Mucosa of descending colon (tissue), 3 donors: ENCODE data around the gene CARF. TPM values are rescaled to one million over a fixed set of nuclear protein-coding genes. Genes with fewer than 3 reads are reported as not detected.

Experiments used
- ATAC-seq: fragments of 200-7000 bp; cut with Tn5 transposase; one replicate; pipeline ENCODE4 v1.9.1; 2020; ENCODE audit warnings: mild to moderate bottlenecking, moderate library complexity
- DNase-seq, 3 donors: peaks; one replicate each; pipeline ENCODE4 v3.0.0-alpha.2; 2020
- H3K36me3 ChIP-seq: fragments of 200-600 bp; one replicate; pipeline ENCODE4 v1.8.0; 2021; ENCODE audit warnings: low read depth, mild to moderate bottlenecking
- H3K4me1 ChIP-seq: fragments of 200-600 bp; one replicate; pipeline ENCODE4 v1.8.0; 2021; ENCODE audit warnings: low read depth, mild to moderate bottlenecking
- H3K4me3 ChIP-seq: fragments of 200-600 bp; one replicate; pipeline ENCODE4 v1.8.0; 2021; ENCODE audit warnings: mild to moderate bottlenecking
- H3K9me3 ChIP-seq: fragments of 200-600 bp; one replicate; pipeline ENCODE4 v1.8.0; 2021; ENCODE audit warnings: mild to moderate bottlenecking
- intact Hi-C, 2 donors: fragments of 100-400 bp; cut with DNase I in 1 of 2; cut with micrococcal nuclease in 1 of 2; formaldehyde crosslinking; loops; one replicate each; pipeline versions ENCODE4 v1.11.0 to v1.11.1; 2022; cut with DNase I, micrococcal nuclease
- total RNA-seq, 3 donors: library from RNA; stranded (reverse); fragmentation: NEBNext Ultra II Directional in 2 of 3; extraction: Animal tissue kit (Norgen Biotek cat#: 25700) in 2 of 3; gene quantifications; one replicate each; pipeline versions ENCODE4 v1.2.1 to v1.2.4, GENCODE V29; 2021 to 2023
- TF ChIP-seq, protein P1 (sequence below): fragments of 200-600 bp; IDR thresholded peaks from one replicate; pipeline ENCODE4 v1.8.0; 2022; ENCODE audit warnings: antibody characterized with exemption, mild to moderate bottlenecking
- donor health status: DM: no; HTN: no; CAD: no; lungs with moderate emphysema.
- donor health status: DM: no; HTN: no; CAD: no.
- donor health status: DM: no; HTN: yes; CAD: no.

The CARF gene
- total RNA-seq, 3 donors from 2014 or later, result 7.0 to 12.3 (median 9.8) TPM

DNA sequence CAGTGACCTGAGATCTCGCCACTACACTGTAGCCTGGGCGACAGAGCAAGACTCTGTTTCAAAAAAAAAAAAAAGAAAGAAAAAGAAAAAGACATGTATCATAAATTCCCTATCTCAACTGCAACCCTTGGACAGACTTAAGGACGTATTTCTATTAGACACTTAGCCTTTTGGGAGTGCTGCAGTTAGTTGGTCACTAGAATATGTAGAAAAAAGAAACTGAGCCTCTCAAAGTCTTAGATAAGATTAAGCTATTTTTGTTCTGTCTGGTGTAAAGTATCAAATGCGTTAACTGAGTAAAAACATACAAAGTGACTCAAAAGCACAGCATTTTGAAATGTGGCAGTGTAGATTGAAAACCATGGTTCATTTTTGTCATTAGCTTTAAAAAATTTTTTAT lies 109.9 kb downstream of the CARF start:
- intact Hi-C loops, result no loop called here
- DNase-seq (no peak), ATAC-seq (no peak)
- Histone ChIP-seq H3K9me3 (no peaks in the 10 kb centered on the region), H3K4me1 (peaks cover 21% of the 10 kb centered on the region), H3K4me3 (no peak overlapping the region), H3K36me3 (no peaks in the 10 kb centered on the region)
- TF ChIP-seq, protein P1, sequence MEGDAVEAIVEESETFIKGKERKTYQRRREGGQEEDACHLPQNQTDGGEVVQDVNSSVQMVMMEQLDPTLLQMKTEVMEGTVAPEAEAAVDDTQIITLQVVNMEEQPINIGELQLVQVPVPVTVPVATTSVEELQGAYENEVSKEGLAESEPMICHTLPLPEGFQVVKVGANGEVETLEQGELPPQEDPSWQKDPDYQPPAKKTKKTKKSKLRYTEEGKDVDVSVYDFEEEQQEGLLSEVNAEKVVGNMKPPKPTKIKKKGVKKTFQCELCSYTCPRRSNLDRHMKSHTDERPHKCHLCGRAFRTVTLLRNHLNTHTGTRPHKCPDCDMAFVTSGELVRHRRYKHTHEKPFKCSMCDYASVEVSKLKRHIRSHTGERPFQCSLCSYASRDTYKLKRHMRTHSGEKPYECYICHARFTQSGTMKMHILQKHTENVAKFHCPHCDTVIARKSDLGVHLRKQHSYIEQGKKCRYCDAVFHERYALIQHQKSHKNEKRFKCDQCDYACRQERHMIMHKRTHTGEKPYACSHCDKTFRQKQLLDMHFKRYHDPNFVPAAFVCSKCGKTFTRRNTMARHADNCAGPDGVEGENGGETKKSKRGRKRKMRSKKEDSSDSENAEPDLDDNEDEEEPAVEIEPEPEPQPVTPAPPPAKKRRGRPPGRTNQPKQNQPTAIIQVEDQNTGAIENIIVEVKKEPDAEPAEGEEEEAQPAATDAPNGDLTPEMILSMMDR, result no peak

GRCh38 chr2:203022751-203023150 lies 110.7 kb downstream of the CARF start:
- Histone ChIP-seq H3K9me3 (no peaks in the 10 kb centered on the region), H3K4me3 (no peak overlapping the region), H3K36me3 (no peaks in the 10 kb centered on the region), H3K4me1 (peaks cover 21% of the 10 kb centered on the region)
- TF ChIP-seq, protein P1, result no peak
- ATAC-seq, result no peak
- intact Hi-C loops, result no loop called here
- no peak for DNase-seq

DNA sequence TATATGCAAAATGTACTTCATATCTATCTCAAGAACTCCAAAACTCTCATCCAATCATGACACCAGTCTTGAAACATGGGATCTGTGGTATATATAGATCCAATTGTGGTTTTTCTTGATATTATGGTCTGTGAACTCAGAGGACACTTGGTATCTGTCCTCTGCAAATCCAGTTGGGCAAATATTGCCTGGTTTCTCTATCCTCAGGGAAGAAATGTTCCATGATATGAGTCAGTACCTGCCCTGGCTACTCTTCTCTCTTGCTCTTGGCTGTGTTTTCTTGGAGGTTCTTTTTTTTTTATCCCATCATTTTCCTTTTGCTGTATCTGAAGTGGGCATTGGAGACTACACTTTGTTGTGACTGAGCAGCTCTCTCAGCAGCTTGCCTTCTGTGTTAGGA lies 113.5 kb downstream of the CARF start:
- DNase-seq (no peak), ATAC-seq (peak; percentile 24)
- H3K36me3 ChIP-seq, result no peaks in the 10 kb centered on the region
- peaks cover 1% of the 10 kb centered on the region for H3K4me1 ChIP-seq
- H3K4me3 ChIP-seq, result no peak overlapping the region
- no peaks in the 10 kb centered on the region for H3K9me3 ChIP-seq
- intact Hi-C loops, result no loop called here
- TF ChIP-seq, protein P1, result no peak

GRCh38 chr2:203030545-203030944 lies 118.5 kb downstream of the CARF start:
- ATAC-seq (no peak), DNase-seq (no peak)
- Histone ChIP-seq H3K9me3 (no peaks in the 10 kb centered on the region), H3K4me1 (peaks cover 3% of the 10 kb centered on the region), H3K4me3 (no peak overlapping the region), H3K36me3 (no peaks in the 10 kb centered on the region)
- TF ChIP-seq, protein P1, result no peak
- intact Hi-C loops, result no loop called here

GRCh38 chr2:203030991-203031390 lies 118.9 kb downstream of the CARF start:
- TF ChIP-seq, protein P1, result no peak
- DNase-seq, result no peak

GRCh38 chr2:203033395-203033794 lies 121.3 kb downstream of the CARF start:
- H3K4me1 ChIP-seq, result peaks cover 9% of the 10 kb centered on the region
- intact Hi-C loops, result no loop called here
- no peak for ATAC-seq

More at GRCh38 chr2:203030991-203031390, 118.9 kb downstream of the CARF start:
- H3K4me1 ChIP-seq, result peaks cover 5% of the 10 kb centered on the region
- no peak for ATAC-seq
- no peaks in the 10 kb centered on the region for H3K9me3 ChIP-seq
- no peaks in the 10 kb centered on the region for H3K36me3 ChIP-seq
- intact Hi-C loops, result no loop called here
- no peak overlapping the region for H3K4me3 ChIP-seq

More at GRCh38 chr2:203033395-203033794, 121.3 kb downstream of the CARF start:
- Histone ChIP-seq H3K9me3 (no peaks in the 10 kb centered on the region), H3K36me3 (no peaks in the 10 kb centered on the region), H3K4me3 (no peak overlapping the region)
- DNase-seq, result no peak
- TF ChIP-seq, protein P1, result no peak
